H1 (cell line): ENCODE data around the gene SPATS2. TPM values are rescaled to one million over a fixed set of nuclear protein-coding genes. Genes with fewer than 3 reads are reported as not detected.
A peak's percentile ranks its signal among the peaks of the same experiment; 100 is the strongest.

ENCODE experiments used
- CTCF ChIA-PET: fragments of 300-600 bp; sonication (Branson Sonifier 250); formaldehyde crosslinking; loops from one replicate; lab custom pipeline; 2021; ENCODE audit not compliant: partially characterized antibody; lab: Charles Lee
- POLR2A ChIA-PET: fragments of 300-600 bp; sonication (Branson Sonifier 250); formaldehyde crosslinking; loops from one replicate; lab custom pipeline; 2021; ENCODE audit warnings: inconsistent platforms; ENCODE audit not compliant: partially characterized antibody; lab: Charles Lee
- DNase-seq, 2 experiments: peaks; one replicate each; pipeline versions ENCODE4 v3.0.0 to v3.0.0-alpha.2; 2010 to 2022; ENCODE audit warnings: low spot score in 2 of 2, low read depth in 1 of 2, mixed read lengths in 1 of 2
- FAIRE-seq: peaks from 2 replicates; lab custom pipeline; 2011; peaks lifted over from hg19 to GRCh38; lab: Jason Lieb, UNC
- H2AFZ ChIP-seq: 2 replicates; pipeline ENCODE4 v1.8.1; 2012; ENCODE audit warnings: low read length, inconsistent platforms
- H2AK5ac ChIP-seq: 2 replicates; pipeline ENCODE4 v1.6.1; 2013; ENCODE audit warnings: low read depth, low read length
- H2BK120ac ChIP-seq: replicated peaks from 2 replicates; pipeline ENCODE3; 2013; ENCODE audit warnings: low read depth, low read length, inconsistent platforms
- H2BK12ac ChIP-seq: 2 replicates; pipeline ENCODE4 v1.6.1; 2013; ENCODE audit warnings: low read depth, low read length
- H2BK15ac ChIP-seq: 2 replicates; pipeline ENCODE4 v1.6.1; 2013; ENCODE audit warnings: low read length
- H2BK20ac ChIP-seq: 2 replicates; pipeline ENCODE4 v1.6.1; 2013; ENCODE audit warnings: low read length
- H2BK5ac ChIP-seq: 2 replicates; pipeline ENCODE4 v1.6.1; 2013; ENCODE audit warnings: low read depth, low read length
- H3K14ac ChIP-seq: 2 replicates; pipeline ENCODE4 v1.6.1; 2013; ENCODE audit warnings: inconsistent platforms; ENCODE audit not compliant: insufficient read length
- H3K18ac ChIP-seq: 2 replicates; pipeline ENCODE4 v1.6.1; 2013; ENCODE audit warnings: low read length; ENCODE audit errors: extremely low read depth
- H3K23ac ChIP-seq: 2 replicates; pipeline ENCODE4 v1.6.1; 2013; ENCODE audit warnings: inconsistent platforms; ENCODE audit not compliant: insufficient read length
- H3K23me2 ChIP-seq: 2 replicates; pipeline ENCODE4 v1.6.1; 2013; ENCODE audit warnings: low read depth, low read length
- H3K27ac ChIP-seq: 2 replicates; pipeline ENCODE4 v1.6.1; 2011; ENCODE audit warnings: low read depth, low read length, inconsistent platforms
- H3K27me3 ChIP-seq, 4 experiments: replicated peaks in 1 of 4; 1 replicate in 1 of 4; 2 replicates in 3 of 4; pipeline versions ENCODE4 v1.6.1 to v1.8.1; 2011 to 2013; ENCODE audit warnings: low read length in 3 of 4, mild to moderate bottlenecking in 3 of 4, inconsistent platforms in 2 of 4, mixed read lengths in 2 of 4, moderate library complexity in 1 of 4; ENCODE audit not compliant: control insufficient read depth in 3 of 4, insufficient read depth in 3 of 4; ENCODE audit errors: extremely low read depth in 1 of 4
- H3K36me3 ChIP-seq, 4 experiments: 2 replicates each; pipeline versions ENCODE4 v1.6.1 to v1.8.1; 2011 to 2013; ENCODE audit warnings: mild to moderate bottlenecking in 4 of 4, low read length in 3 of 4, moderate library complexity in 2 of 4, control low read depth in 1 of 4, inconsistent platforms in 1 of 4; ENCODE audit not compliant: insufficient read depth in 4 of 4, control insufficient read depth in 2 of 4
- H3K4ac ChIP-seq: replicated peaks from 2 replicates; pipeline ENCODE3; 2013; ENCODE audit warnings: low read length, low read depth, mixed read lengths, inconsistent platforms; ENCODE audit not compliant: insufficient read length
- H3K4me1 ChIP-seq, 4 experiments: replicated peaks in 1 of 4; 1 replicate in 1 of 4; 2 replicates in 3 of 4; pipeline versions ENCODE4 v1.6.1 to v1.8.1; 2011 to 2013; ENCODE audit warnings: low read length in 3 of 4, inconsistent platforms in 2 of 4, mixed read lengths in 1 of 4; ENCODE audit not compliant: insufficient read depth in 4 of 4, control insufficient read depth in 3 of 4
- H3K4me2 ChIP-seq, 2 experiments: 2 replicates each; pipeline versions ENCODE4 v1.6.1 to v1.8.1; 2011 to 2013; ENCODE audit warnings: low read depth in 2 of 2, low read length in 2 of 2, control low read depth in 1 of 2, inconsistent platforms in 1 of 2, mild to moderate bottlenecking in 1 of 2; ENCODE audit not compliant: insufficient read depth in 1 of 2
- H3K4me3 ChIP-seq, 4 experiments: fragments of 200-600, 300-600 bp in 1 of 4; sonication (generic), shearing (Covaris generic), sonication (Bioruptor Twin) in 1 of 4; 2 replicates each; pipeline versions ENCODE4 v1.5.1 to v1.8.1; 2011 to 2016; ENCODE audit warnings: low read length in 4 of 4, low read depth in 3 of 4, control low read depth in 2 of 4, inconsistent platforms in 2 of 4, mild to moderate bottlenecking in 2 of 4, mixed read lengths in 1 of 4, moderate library complexity in 1 of 4; ENCODE audit not compliant: insufficient read depth in 2 of 4; ENCODE audit errors: extremely low read depth in 1 of 4
- H3K56ac ChIP-seq: replicated peaks from 2 replicates; pipeline ENCODE3; 2013; ENCODE audit warnings: low read depth, mild to moderate bottlenecking, mixed read lengths, low read length, inconsistent platforms; ENCODE audit not compliant: insufficient read length
- H3K79me1 ChIP-seq: 2 replicates; pipeline ENCODE4 v1.6.1; 2013; ENCODE audit warnings: low read depth, low read length, control low read depth
- H3K79me2 ChIP-seq, 2 experiments: 2 replicates each; pipeline versions ENCODE4 v1.6.1 to v1.8.1; 2012 to 2013; ENCODE audit warnings: low read length in 2 of 2, mild to moderate bottlenecking in 2 of 2, inconsistent platforms in 1 of 2; ENCODE audit not compliant: insufficient read depth in 2 of 2, control insufficient read depth in 1 of 2
- H3K9ac ChIP-seq, 4 experiments: replicated peaks in 1 of 4; 1 replicate in 1 of 4; 2 replicates in 3 of 4; pipeline versions ENCODE4 v1.6.1 to v1.8.1; 2011 to 2013; ENCODE audit warnings: low read depth in 3 of 4, low read length in 3 of 4, control low read depth in 2 of 4, mild to moderate bottlenecking in 2 of 4, moderate library complexity in 2 of 4, inconsistent platforms in 1 of 4; ENCODE audit errors: extremely low read depth in 1 of 4
- H3K9me3 ChIP-seq, 2 experiments: 2 replicates each; pipeline versions ENCODE4 v1.6.1 to v1.8.1; 2012 to 2013; ENCODE audit warnings: mild to moderate bottlenecking in 2 of 2, moderate library complexity in 2 of 2, control low read depth in 1 of 2, inconsistent platforms in 1 of 2, low read depth in 1 of 2, low read length in 1 of 2, mixed read lengths in 1 of 2; ENCODE audit not compliant: insufficient read depth in 2 of 2
- H4K20me1 ChIP-seq, 2 experiments: replicated peaks in 1 of 2; 2 replicates each; pipeline versions ENCODE3 to v1.8.1; 2011 to 2013; ENCODE audit warnings: inconsistent platforms in 2 of 2, low read length in 2 of 2, mild to moderate bottlenecking in 1 of 2; ENCODE audit not compliant: insufficient read depth in 2 of 2, control insufficient read depth in 1 of 2
- H4K5ac ChIP-seq: 2 replicates; pipeline ENCODE4 v1.6.1; 2013; ENCODE audit warnings: low read length, low read depth, mixed read lengths, inconsistent platforms; ENCODE audit not compliant: insufficient read length
- H4K8ac ChIP-seq: 2 replicates; pipeline ENCODE4 v1.8.0; 2013; ENCODE audit warnings: mild to moderate bottlenecking, moderate library complexity, low read length, inconsistent platforms; ENCODE audit not compliant: insufficient read depth; ENCODE audit errors: extremely low read depth
- H4K91ac ChIP-seq: replicated peaks from 2 replicates; pipeline ENCODE3; 2013; ENCODE audit warnings: low read length, mixed read lengths, inconsistent platforms; ENCODE audit not compliant: insufficient read length
- BCL11A ChIP-seq, 2 experiments: IDR thresholded peaks; one replicate each; pipeline ENCODE4 v1.6.1; 2011; ENCODE audit warnings: low read depth in 2 of 2, low read length in 2 of 2, mild to moderate bottlenecking in 2 of 2
- RNF2 ChIP-seq: fragments of 200-900, 300-1000 bp; sonication (generic); IDR thresholded peaks from 2 replicates; pipeline ENCODE4 v1.7.1; 2016; ENCODE audit warnings: borderline replicate concordance, low read depth, mild to moderate bottlenecking, antibody characterized with exemption, low read length; ENCODE audit not compliant: poor library complexity, severe bottlenecking; ENCODE audit errors: missing control alignments
- WGBS, 2 experiments: shearing (Covaris generic) in 1 of 2; methylation state at CpG; one replicate each; pipeline versions ENCODE4 v1.1.6 to v1.1.7; 2013 to 2015; ENCODE audit warnings: low lambda C conversion rate in 2 of 2, mixed read lengths in 2 of 2, inconsistent platforms in 1 of 2, low coverage in 1 of 2, missing lambda C conversion rate in 1 of 2; ENCODE audit not compliant: insufficient replicate concordance in 2 of 2, insufficient coverage in 1 of 2, insufficient read length in 1 of 2; ENCODE audit errors: extremely low coverage in 1 of 2, missing lambda C conversion rate in 1 of 2; 5-methylcytosine and 5-hydroxymethylcytosine counted together
- polyA plus RNA-seq, 7 experiments: library from polyadenylated mRNA; depleted of rRNA in 3 of 7; stranded (reverse) in 5 of 7; unstranded in 2 of 7; fragments of >200 nt in 5 of 7; fragments of 200-250 nt in 2 of 7; gene quantifications; 1 replicate in 5 of 7; 2 replicates in 1 of 7; 4 replicates in 1 of 7; pipeline versions ENCODE4 v1.2.1 to v1.2.3, GENCODE V29; 2011 to 2013; ENCODE audit warnings: missing spikeins in 2 of 7, mixed read lengths in 2 of 7
- total RNA-seq: library from RNA; stranded (reverse); fragmentation: NEBNext Ultra II Directional; extraction: Animal tissue kit (Norgen Biotek cat#: 25700); gene quantifications from 2 replicates; pipeline ENCODE4 v1.2.1, GENCODE V29; 2021

SPATS2 gene
- total and polyA plus RNA-seq, 2 of the 8 experiments (the other 6 are each of a cell fraction or from before 2014, with no cell fraction given) = 19.2 to 24.5 TPM

- WGBS, 2 experiments = 81 to 100% methylated on average over 3 to 12 of the region's 12 CpGs
- Histone ChIP-seq H2BK15ac (no peak overlapping the region), H4K8ac (no peak overlapping the region), H3K9ac (no peak overlapping the region), H2BK20ac (no peak overlapping the region), H3K4me3 (no peak overlapping the region), H3K23me2 (peaks cover 7% of the 10 kb centered on the region; the same call in 1 of the 2 replicates), H3K79me1 (no peaks in the 10 kb centered on the region), H2BK120ac (no peak overlapping the region), H3K56ac (no peak overlapping the region), H3K79me2 (no peaks in the 10 kb centered on the region), H3K4ac (no peak overlapping the region), H3K36me3 (peaks cover 5 to 20% (median 7%) of the 10 kb centered on the region in 4 experiments; a peak in 6 of 8 replicates), H3K27ac (no peak overlapping the region), H3K4me1 (peaks cover 0 to 26% (median 17%) of the 10 kb centered on the region in 4 experiments; a peak in 6 of 7 replicates), H3K27me3 (peaks cover 57 to 80% (median 73%) of the 10 kb centered on the region in 4 experiments), H3K14ac (no peak overlapping the region), H2BK12ac (no peak overlapping the region), H4K5ac (no peak overlapping the region), H4K91ac (no peak overlapping the region), H2AFZ (no peak overlapping the region), H3K4me2 (no peak overlapping the region), H3K9me3 (peaks cover 0 to 6% of the 10 kb centered on the region in 2 experiments; a peak in 1 of 4 replicates), H4K20me1 (peaks cover 6 to 9% of the 10 kb centered on the region in 2 experiments), H2AK5ac (no peak overlapping the region), H3K23ac (no peak overlapping the region), H2BK5ac (no peak overlapping the region), H3K18ac (no peak overlapping the region)
- FAIRE-seq = no peak
- ChIA-PET POLR2A (interaction anchor here (1.3 to 6.2 kb wide), 4 partner anchors 8 to 40 kb away, joined by 4 to 37 read pairs (median 32); partner anchors contain the start of genes DNAJC22, PRPH and TROAP), CTCF (interaction anchor here (0.6 to 12.7 kb wide), 9 partner anchors 9 to 514 kb away, joined by 3 to 276 read pairs (median 5); partner anchors contain the start of genes DNAJC22 and PRPH)
- no peak for DNase-seq
- TF ChIP-seq BCL11A (IDR thresholded peaks at IDR 0.05; ENCODE audit: low read depth in 2 of 2, low read length in 2 of 2) (no peak), RNF2 (peak; percentile 24)
These were observed 32.6 kb upstream of the SPATS2 start for GRCh38 chr12:49334681-49335080.
